Measurements from ENCODE around the gene PITPNM1.

DNA sequence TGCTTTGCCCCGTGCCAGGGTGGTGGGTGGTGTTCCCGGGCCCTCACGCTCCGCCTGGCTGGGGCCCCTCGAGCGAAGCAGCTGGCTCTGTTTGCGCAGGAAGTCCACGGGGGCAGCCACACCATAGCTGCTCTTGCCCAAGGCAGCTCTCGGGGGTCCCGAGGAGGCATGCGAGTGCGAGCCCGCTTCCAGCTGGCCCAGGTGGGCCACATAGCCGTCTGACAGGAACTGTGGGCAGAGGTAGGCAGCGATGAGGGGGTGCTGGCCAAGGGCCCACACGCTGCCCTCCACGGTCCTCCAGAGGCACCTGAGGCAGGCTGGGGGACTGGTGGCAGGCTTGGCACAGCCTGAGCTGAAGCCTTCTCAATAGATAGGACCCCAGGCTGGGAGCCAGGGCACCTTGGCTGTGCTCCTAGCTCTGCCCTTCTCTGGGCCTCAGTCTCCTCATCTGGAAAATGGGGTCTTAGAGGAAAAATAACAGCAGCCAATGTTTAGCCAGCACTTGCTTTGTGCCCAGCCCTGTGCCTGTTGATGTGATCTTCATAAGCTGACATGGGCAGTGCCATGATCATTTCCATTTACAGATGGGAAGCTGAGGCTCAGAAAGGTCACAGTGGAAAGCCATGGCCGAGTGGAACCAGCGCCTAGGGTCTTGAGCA, 13.0 kb downstream of the PITPNM1 start:
- no peak for TF ChIP-seq CTCF (IDR thresholded peaks at IDR 0.05)
- no peak for TF ChIP-seq POLR2A (IDR thresholded peaks at IDR 0.05)
